H1 (cell line): ENCODE data around the gene DNMT3L. TPM values are rescaled to one million over a fixed set of nuclear protein-coding genes. Genes with fewer than 3 reads are reported as not detected.
A peak's percentile ranks its signal among the peaks of the same experiment; 100 is the strongest.

Experiments
- CTCF ChIA-PET: fragments of 300-600 bp; sonication (Branson Sonifier 250); formaldehyde crosslinking; loops from one replicate; lab custom pipeline; 2021; ENCODE audit not compliant: partially characterized antibody; lab: Charles Lee
- POLR2A ChIA-PET: fragments of 300-600 bp; sonication (Branson Sonifier 250); formaldehyde crosslinking; loops from one replicate; lab custom pipeline; 2021; ENCODE audit warnings: inconsistent platforms; ENCODE audit not compliant: partially characterized antibody; lab: Charles Lee
- DNase-seq, 2 experiments: peaks; one replicate each; pipeline versions ENCODE4 v3.0.0 to v3.0.0-alpha.2; 2010 to 2022; ENCODE audit warnings: low spot score in 2 of 2, low read depth in 1 of 2, mixed read lengths in 1 of 2
- FAIRE-seq: peaks from 2 replicates; lab custom pipeline; 2011; peaks lifted over from hg19 to GRCh38; lab: Jason Lieb, UNC
- H2AFZ ChIP-seq: 2 replicates; pipeline ENCODE4 v1.8.1; 2012; ENCODE audit warnings: low read length, inconsistent platforms
- H2AK5ac ChIP-seq: 2 replicates; pipeline ENCODE4 v1.6.1; 2013; ENCODE audit warnings: low read depth, low read length
- H2BK120ac ChIP-seq: replicated peaks from 2 replicates; pipeline ENCODE3; 2013; ENCODE audit warnings: low read depth, low read length, inconsistent platforms
- H2BK12ac ChIP-seq: 2 replicates; pipeline ENCODE4 v1.6.1; 2013; ENCODE audit warnings: low read depth, low read length
- H2BK15ac ChIP-seq: 2 replicates; pipeline ENCODE4 v1.6.1; 2013; ENCODE audit warnings: low read length
- H2BK20ac ChIP-seq: 2 replicates; pipeline ENCODE4 v1.6.1; 2013; ENCODE audit warnings: low read length
- H2BK5ac ChIP-seq: 2 replicates; pipeline ENCODE4 v1.6.1; 2013; ENCODE audit warnings: low read depth, low read length
- H3K14ac ChIP-seq: 2 replicates; pipeline ENCODE4 v1.6.1; 2013; ENCODE audit warnings: inconsistent platforms; ENCODE audit not compliant: insufficient read length
- H3K18ac ChIP-seq: 2 replicates; pipeline ENCODE4 v1.6.1; 2013; ENCODE audit warnings: low read length; ENCODE audit errors: extremely low read depth
- H3K23ac ChIP-seq: 2 replicates; pipeline ENCODE4 v1.6.1; 2013; ENCODE audit warnings: inconsistent platforms; ENCODE audit not compliant: insufficient read length
- H3K23me2 ChIP-seq: 2 replicates; pipeline ENCODE4 v1.6.1; 2013; ENCODE audit warnings: low read depth, low read length
- H3K27ac ChIP-seq: 2 replicates; pipeline ENCODE4 v1.6.1; 2011; ENCODE audit warnings: low read depth, low read length, inconsistent platforms
- H3K27me3 ChIP-seq, 4 experiments: replicated peaks in 1 of 4; 1 replicate in 1 of 4; 2 replicates in 3 of 4; pipeline versions ENCODE4 v1.6.1 to v1.8.1; 2011 to 2013; ENCODE audit warnings: low read length in 3 of 4, mild to moderate bottlenecking in 3 of 4, inconsistent platforms in 2 of 4, mixed read lengths in 2 of 4, moderate library complexity in 1 of 4; ENCODE audit not compliant: control insufficient read depth in 3 of 4, insufficient read depth in 3 of 4; ENCODE audit errors: extremely low read depth in 1 of 4
- H3K36me3 ChIP-seq, 4 experiments: 2 replicates each; pipeline versions ENCODE4 v1.6.1 to v1.8.1; 2011 to 2013; ENCODE audit warnings: mild to moderate bottlenecking in 4 of 4, low read length in 3 of 4, moderate library complexity in 2 of 4, control low read depth in 1 of 4, inconsistent platforms in 1 of 4; ENCODE audit not compliant: insufficient read depth in 4 of 4, control insufficient read depth in 2 of 4
- H3K4ac ChIP-seq: replicated peaks from 2 replicates; pipeline ENCODE3; 2013; ENCODE audit warnings: low read length, low read depth, mixed read lengths, inconsistent platforms; ENCODE audit not compliant: insufficient read length
- H3K4me1 ChIP-seq, 4 experiments: replicated peaks in 1 of 4; 1 replicate in 1 of 4; 2 replicates in 3 of 4; pipeline versions ENCODE4 v1.6.1 to v1.8.1; 2011 to 2013; ENCODE audit warnings: low read length in 3 of 4, inconsistent platforms in 2 of 4, mixed read lengths in 1 of 4; ENCODE audit not compliant: insufficient read depth in 4 of 4, control insufficient read depth in 3 of 4
- H3K4me2 ChIP-seq, 2 experiments: 2 replicates each; pipeline versions ENCODE4 v1.6.1 to v1.8.1; 2011 to 2013; ENCODE audit warnings: low read depth in 2 of 2, low read length in 2 of 2, control low read depth in 1 of 2, inconsistent platforms in 1 of 2, mild to moderate bottlenecking in 1 of 2; ENCODE audit not compliant: insufficient read depth in 1 of 2
- H3K4me3 ChIP-seq, 4 experiments: fragments of 200-600, 300-600 bp in 1 of 4; sonication (generic), shearing (Covaris generic), sonication (Bioruptor Twin) in 1 of 4; 2 replicates each; pipeline versions ENCODE4 v1.5.1 to v1.8.1; 2011 to 2016; ENCODE audit warnings: low read length in 4 of 4, low read depth in 3 of 4, control low read depth in 2 of 4, inconsistent platforms in 2 of 4, mild to moderate bottlenecking in 2 of 4, mixed read lengths in 1 of 4, moderate library complexity in 1 of 4; ENCODE audit not compliant: insufficient read depth in 2 of 4; ENCODE audit errors: extremely low read depth in 1 of 4
- H3K56ac ChIP-seq: replicated peaks from 2 replicates; pipeline ENCODE3; 2013; ENCODE audit warnings: low read depth, mild to moderate bottlenecking, mixed read lengths, low read length, inconsistent platforms; ENCODE audit not compliant: insufficient read length
- H3K79me1 ChIP-seq: 2 replicates; pipeline ENCODE4 v1.6.1; 2013; ENCODE audit warnings: low read depth, low read length, control low read depth
- H3K79me2 ChIP-seq, 2 experiments: 2 replicates each; pipeline versions ENCODE4 v1.6.1 to v1.8.1; 2012 to 2013; ENCODE audit warnings: low read length in 2 of 2, mild to moderate bottlenecking in 2 of 2, inconsistent platforms in 1 of 2; ENCODE audit not compliant: insufficient read depth in 2 of 2, control insufficient read depth in 1 of 2
- H3K9ac ChIP-seq, 4 experiments: replicated peaks in 1 of 4; 1 replicate in 1 of 4; 2 replicates in 3 of 4; pipeline versions ENCODE4 v1.6.1 to v1.8.1; 2011 to 2013; ENCODE audit warnings: low read depth in 3 of 4, low read length in 3 of 4, control low read depth in 2 of 4, mild to moderate bottlenecking in 2 of 4, moderate library complexity in 2 of 4, inconsistent platforms in 1 of 4; ENCODE audit errors: extremely low read depth in 1 of 4
- H3K9me3 ChIP-seq, 2 experiments: 2 replicates each; pipeline versions ENCODE4 v1.6.1 to v1.8.1; 2012 to 2013; ENCODE audit warnings: mild to moderate bottlenecking in 2 of 2, moderate library complexity in 2 of 2, control low read depth in 1 of 2, inconsistent platforms in 1 of 2, low read depth in 1 of 2, low read length in 1 of 2, mixed read lengths in 1 of 2; ENCODE audit not compliant: insufficient read depth in 2 of 2
- H4K20me1 ChIP-seq, 2 experiments: replicated peaks in 1 of 2; 2 replicates each; pipeline versions ENCODE3 to v1.8.1; 2011 to 2013; ENCODE audit warnings: inconsistent platforms in 2 of 2, low read length in 2 of 2, mild to moderate bottlenecking in 1 of 2; ENCODE audit not compliant: insufficient read depth in 2 of 2, control insufficient read depth in 1 of 2
- H4K5ac ChIP-seq: 2 replicates; pipeline ENCODE4 v1.6.1; 2013; ENCODE audit warnings: low read length, low read depth, mixed read lengths, inconsistent platforms; ENCODE audit not compliant: insufficient read length
- H4K8ac ChIP-seq: 2 replicates; pipeline ENCODE4 v1.8.0; 2013; ENCODE audit warnings: mild to moderate bottlenecking, moderate library complexity, low read length, inconsistent platforms; ENCODE audit not compliant: insufficient read depth; ENCODE audit errors: extremely low read depth
- H4K91ac ChIP-seq: replicated peaks from 2 replicates; pipeline ENCODE3; 2013; ENCODE audit warnings: low read length, mixed read lengths, inconsistent platforms; ENCODE audit not compliant: insufficient read length
- ATF3 ChIP-seq: IDR thresholded peaks from 2 replicates; pipeline ENCODE4 v1.6.1; 2011; ENCODE audit warnings: low read depth, mild to moderate bottlenecking, low read length; ENCODE audit not compliant: insufficient read depth
- CBX5 ChIP-seq: fragments of 300-800, 300-1000 bp; sonication (generic); IDR thresholded peaks from 2 replicates; pipeline ENCODE4 v1.7.1; 2016; ENCODE audit warnings: antibody characterized with exemption, low read length, low read depth
- CHD2 ChIP-seq: IDR thresholded peaks from 2 replicates; pipeline ENCODE4 v1.6.1; 2012; ENCODE audit warnings: low read length, improper control_type of control experiment
- EP300 ChIP-seq, 2 experiments: IDR thresholded peaks; 1 replicate in 1 of 2; 2 replicates in 1 of 2; pipeline ENCODE4 v1.6.1; 2011 to 2012; ENCODE audit warnings: low read depth in 2 of 2, low read length in 2 of 2, mild to moderate bottlenecking in 2 of 2, borderline replicate concordance in 1 of 2, inconsistent platforms in 1 of 2, moderate library complexity in 1 of 2
- EZH2 ChIP-seq: fragments of 200-600 bp; sonication (generic); IDR thresholded peaks from 2 replicates; pipeline ENCODE4 v1.7.1; 2012; ENCODE audit warnings: low read depth, mild to moderate bottlenecking, moderate library complexity, low read length, inconsistent platforms; ENCODE audit not compliant: severe bottlenecking
- GABPA ChIP-seq: IDR thresholded peaks from 2 replicates; pipeline ENCODE4 v1.6.1; 2011; ENCODE audit warnings: mild to moderate bottlenecking, low read length, moderate library complexity, borderline replicate concordance; ENCODE audit not compliant: insufficient read depth
- JUN ChIP-seq: IDR thresholded peaks from 2 replicates; pipeline ENCODE4 v1.6.1; 2011; ENCODE audit warnings: low read depth, mild to moderate bottlenecking, improper control_type of control experiment, low read length
- NANOG ChIP-seq: IDR thresholded peaks from 2 replicates; pipeline ENCODE4 v1.6.1; 2011; ENCODE audit warnings: low read length, low read depth, mild to moderate bottlenecking, inconsistent platforms; ENCODE audit not compliant: insufficient read depth, poor library complexity, severe bottlenecking
- RAD21 ChIP-seq, 2 experiments: IDR thresholded peaks in 1 of 2; conservative IDR thresholded peaks in 1 of 2; 2 replicates each; pipeline ENCODE4 v1.6.1; 2011; ENCODE audit warnings: low read depth in 2 of 2, low read length in 2 of 2, improper control_type of control experiment in 1 of 2, inconsistent platforms in 1 of 2, mild to moderate bottlenecking in 1 of 2, moderate library complexity in 1 of 2
- SP2 ChIP-seq: IDR thresholded peaks from 2 replicates; pipeline ENCODE4 v1.6.1; 2012; ENCODE audit warnings: mild to moderate bottlenecking, low read length, inconsistent platforms
- WGBS, 2 experiments: shearing (Covaris generic) in 1 of 2; methylation state at CpG; one replicate each; pipeline versions ENCODE4 v1.1.6 to v1.1.7; 2013 to 2015; ENCODE audit warnings: low lambda C conversion rate in 2 of 2, mixed read lengths in 2 of 2, inconsistent platforms in 1 of 2, low coverage in 1 of 2, missing lambda C conversion rate in 1 of 2; ENCODE audit not compliant: insufficient replicate concordance in 2 of 2, insufficient coverage in 1 of 2, insufficient read length in 1 of 2; ENCODE audit errors: extremely low coverage in 1 of 2, missing lambda C conversion rate in 1 of 2; 5-methylcytosine and 5-hydroxymethylcytosine counted together
- polyA plus RNA-seq, 7 experiments: library from polyadenylated mRNA; depleted of rRNA in 3 of 7; stranded (reverse) in 5 of 7; unstranded in 2 of 7; fragments of >200 nt in 5 of 7; fragments of 200-250 nt in 2 of 7; gene quantifications; 1 replicate in 5 of 7; 2 replicates in 1 of 7; 4 replicates in 1 of 7; pipeline versions ENCODE4 v1.2.1 to v1.2.3, GENCODE V29; 2011 to 2013; ENCODE audit warnings: missing spikeins in 2 of 7, mixed read lengths in 2 of 7
- total RNA-seq: library from RNA; stranded (reverse); fragmentation: NEBNext Ultra II Directional; extraction: Animal tissue kit (Norgen Biotek cat#: 25700); gene quantifications from 2 replicates; pipeline ENCODE4 v1.2.1, GENCODE V29; 2021
- TF ChIP-seq, protein P1 (sequence below): IDR thresholded peaks from 2 replicates; pipeline ENCODE4 v1.6.1; 2012; ENCODE audit warnings: inconsistent platforms

The DNMT3L gene
- total and polyA plus RNA-seq, 2 of the 8 experiments (the other 6 are each of a cell fraction or from before 2014, with no cell fraction given), result 0.06 TPM; not detected in 1

DNA sequence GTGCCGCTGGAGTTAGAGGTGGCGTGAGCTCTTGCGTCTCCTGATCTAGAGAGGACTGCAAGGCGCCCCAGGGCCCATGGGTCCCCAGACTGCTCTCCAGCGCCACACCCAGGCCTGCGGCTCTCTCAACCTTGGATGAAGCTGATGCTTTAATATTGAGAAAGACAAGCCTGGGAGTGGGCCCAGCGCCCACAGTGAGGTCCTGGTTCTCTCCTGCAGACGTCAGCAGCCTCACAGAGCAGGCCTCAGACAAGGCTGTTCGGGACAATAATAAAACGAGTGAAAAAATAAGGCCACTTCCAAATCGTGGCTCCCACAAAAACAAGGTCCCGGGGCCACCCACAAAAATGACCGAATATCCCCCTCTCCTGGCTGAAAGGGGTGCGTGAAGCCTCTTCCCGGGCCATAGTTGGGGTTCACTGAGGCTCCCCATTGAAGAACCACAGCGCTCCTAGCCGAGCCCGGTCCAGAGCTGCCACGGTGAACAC, 6.0 kb upstream of the DNMT3L start:
- H4K91ac ChIP-seq, result no peak overlapping the region
- POLR2A ChIA-PET, result interaction anchor here (1.0 kb wide), 1 partner anchor 220 kb away, joined by 4 read pairs; no protein-coding TSS in a partner anchor
- peak in 1 of 2 experiments; percentile 66 for DNase-seq
- TF ChIP-seq NANOG (no peak), ATF3 (no peak), EZH2 (no peak), GABPA (0 out of 2 replicates have a peak, but pooled peaks have one; percentile 55), CHD2 (no peak), EP300 (IDR thresholded peaks at IDR 0.05; ENCODE audit: borderline replicate concordance in 1 of 2, low read depth in 2 of 2, low read length in 2 of 2) (no peak), CBX5 (no peak), JUN (no peak), RAD21 (IDR thresholded peaks at IDR 0.05 in 1 of 2, conservative IDR thresholded peaks at IDR 0.05 in 1 of 2; ENCODE audit: low read depth in 2 of 2, low read length in 2 of 2) (peak; percentile 56 to 64), SP2 (no peak)
- TF ChIP-seq, protein P1, sequence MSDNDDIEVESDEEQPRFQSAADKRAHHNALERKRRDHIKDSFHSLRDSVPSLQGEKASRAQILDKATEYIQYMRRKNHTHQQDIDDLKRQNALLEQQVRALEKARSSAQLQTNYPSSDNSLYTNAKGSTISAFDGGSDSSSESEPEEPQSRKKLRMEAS, result no peak

More for the DNA sequence above, 6.0 kb upstream of the DNMT3L start:
- no peak overlapping the region for H3K27ac ChIP-seq
- no peak overlapping the region for H3K23ac ChIP-seq
- no peaks in the 10 kb centered on the region for H4K20me1 ChIP-seq
- no peak overlapping the region for H2BK20ac ChIP-seq
- H3K79me2 ChIP-seq, result no peaks in the 10 kb centered on the region
- FAIRE-seq, result no peak
- no peak overlapping the region for H2BK15ac ChIP-seq
- no peak overlapping the region for H2BK120ac ChIP-seq
- H4K8ac ChIP-seq, result no peak overlapping the region
- H2BK12ac ChIP-seq, result no peak overlapping the region
- H3K23me2 ChIP-seq, result no peaks in the 10 kb centered on the region; the same call in 1 of the 2 replicates
- H3K27me3 ChIP-seq, result no peaks in the 10 kb centered on the region
- no peak overlapping the region for H3K56ac ChIP-seq
- no peak overlapping the region for H2AFZ ChIP-seq
- no peak overlapping the region for H2AK5ac ChIP-seq
- 83% methylated on average over 17 of the region's 19 CpGs; no CpG with 5 or more reads in 1 of the 2 experiments for WGBS, 2 experiments
- H4K5ac ChIP-seq, result no peak overlapping the region
- CTCF ChIA-PET, result interaction anchor here (0.7 to 2.3 kb wide), 11 partner anchors 9 to 1825 kb away, joined by 3 to 11 read pairs (median 6); partner anchors contain the start of gene AIRE
- no peak overlapping the region for H3K9ac ChIP-seq
- no peaks in the 10 kb centered on the region for H3K9me3 ChIP-seq
- peaks cover 0 to 7% (median 4%) of the 10 kb centered on the region in 4 experiments; a peak in 6 of 7 replicates for H3K4me1 ChIP-seq
- H3K79me1 ChIP-seq, result no peaks in the 10 kb centered on the region
- no peak overlapping the region for H3K18ac ChIP-seq
- H3K36me3 ChIP-seq, result no peaks in the 10 kb centered on the region
- H3K4ac ChIP-seq, result no peak overlapping the region
- H2BK5ac ChIP-seq, result 0 out of 2 replicates have a peak overlapping the region, but pooled peaks have one; percentile 3
- no peak overlapping the region for H3K14ac ChIP-seq
- no peak overlapping the region for H3K4me2 ChIP-seq
- H3K4me3 ChIP-seq, result no peak overlapping the region
